HepG2 (cell line): ENCODE results near the gene INTS4. TPM values are rescaled to one million over a fixed set of nuclear protein-coding genes. Genes with fewer than 3 reads are reported as not detected.
A peak's percentile ranks its signal among the peaks of the same experiment; 100 is the strongest.

Experiments
- AHR ChIP-seq: IDR thresholded peaks from 2 replicates; pipeline ENCODE4 v1.6.1; 2018; ENCODE audit warnings: missing genetic modification reagents, missing compliant biosample characterization
- AKAP8 ChIP-seq: sonication (generic); formaldehyde crosslinking; IDR thresholded peaks from 2 replicates; pipeline ENCODE4 v1.5.1; 2020; ENCODE audit warnings: mild to moderate bottlenecking, missing genetic modification reagents
- ARNT ChIP-seq: fragments of 450-650 bp; IDR thresholded peaks from 2 replicates; pipeline ENCODE4 v1.6.1; 2017
- BHLHE40 ChIP-seq: IDR thresholded peaks from 2 replicates; pipeline ENCODE4 v1.6.1; 2011; ENCODE audit warnings: low read length, improper control_type of control experiment
- CEBPG ChIP-seq: IDR thresholded peaks from 2 replicates; pipeline ENCODE4 v1.6.1; 2016
- CREM ChIP-seq, 2 experiments: sonication (generic) in 1 of 2; formaldehyde crosslinking in 1 of 2; IDR thresholded peaks; 2 replicates each; pipeline versions ENCODE4 v1.4.0 to v1.6.1; 2016 to 2020; ENCODE audit warnings: antibody characterized with exemption in 1 of 2, mild to moderate bottlenecking in 1 of 2, missing genetic modification reagents in 1 of 2
- FOXM1 ChIP-seq: sonication (generic); formaldehyde crosslinking; IDR thresholded peaks from 2 replicates; pipeline ENCODE4 v1.5.0; 2020; ENCODE audit warnings: missing genetic modification reagents
- GATAD1 ChIP-seq: IDR thresholded peaks from 2 replicates; pipeline ENCODE4 v1.6.1; 2016; ENCODE audit warnings: missing genetic modification reagents, missing compliant biosample characterization
- HNRNPLL ChIP-seq: fragments of 200-400 bp; formaldehyde crosslinking; IDR thresholded peaks from 2 replicates; pipeline ENCODE4 v1.6.1; 2017; ENCODE audit warnings: mild to moderate bottlenecking, low read depth, low read length; ENCODE audit not compliant: poor library complexity, severe bottlenecking
- KLF13 ChIP-seq: sonication (generic); formaldehyde crosslinking; IDR thresholded peaks from 2 replicates; pipeline ENCODE4 v1.4.0; 2020; ENCODE audit warnings: mild to moderate bottlenecking, missing genetic modification reagents
- RBAK ChIP-seq: sonication (generic); formaldehyde crosslinking; IDR thresholded peaks from 2 replicates; pipeline ENCODE4 v1.5.1; 2020; ENCODE audit warnings: mild to moderate bottlenecking, missing genetic modification reagents
- RFX3 ChIP-seq: IDR thresholded peaks from 2 replicates; pipeline ENCODE4 v1.6.1; 2016; ENCODE audit warnings: missing biosample characterization, missing genetic modification reagents
- SETDB1 ChIP-seq: sonication (generic); formaldehyde crosslinking; IDR thresholded peaks from 2 replicates; pipeline ENCODE4 v1.5.1; 2020; ENCODE audit warnings: missing genetic modification reagents, mild to moderate bottlenecking, borderline replicate concordance
- SIX1 ChIP-seq: sonication (generic); formaldehyde crosslinking; IDR thresholded peaks from 2 replicates; pipeline ENCODE4 v1.4.0; 2020; ENCODE audit warnings: missing genetic modification reagents, borderline replicate concordance
- TCF12 ChIP-seq, 2 experiments: fragments of 450-650 bp in 1 of 2; sonication (generic) in 1 of 2; formaldehyde crosslinking in 1 of 2; IDR thresholded peaks; 2 replicates each; pipeline versions ENCODE4 v1.6.1 to v1.8.0; 2017 to 2022; ENCODE audit warnings: antibody characterized with exemption in 1 of 2, mild to moderate bottlenecking in 1 of 2, missing genetic modification reagents in 1 of 2, moderate library complexity in 1 of 2
- TCF7L2 ChIP-seq: IDR thresholded peaks from 2 replicates; pipeline ENCODE4 v1.6.1; 2011; ENCODE audit warnings: mild to moderate bottlenecking, low read depth, low read length, moderate library complexity
- ZBTB20 ChIP-seq: sonication (generic); formaldehyde crosslinking; IDR thresholded peaks from 2 replicates; pipeline ENCODE4 v1.8.1; 2023; ENCODE audit warnings: missing genetic modification reagents, low read depth, mild to moderate bottlenecking, borderline replicate concordance
- ZC3H4 ChIP-seq: sonication (generic); formaldehyde crosslinking; IDR thresholded peaks from 2 replicates; pipeline ENCODE4 v1.4.0; 2020; ENCODE audit warnings: missing genetic modification reagents, borderline replicate concordance
- ZFP90 ChIP-seq: sonication (generic); formaldehyde crosslinking; IDR thresholded peaks from 2 replicates; pipeline ENCODE4 v1.8.0; 2022; ENCODE audit warnings: missing genetic modification reagents, mild to moderate bottlenecking, inconsistent platforms, borderline replicate concordance
- ZNF121 ChIP-seq: sonication (generic); formaldehyde crosslinking; IDR thresholded peaks from 2 replicates; pipeline ENCODE4 v1.5.0; 2020; ENCODE audit warnings: mild to moderate bottlenecking, missing genetic modification reagents
- ZNF235 ChIP-seq: sonication (generic); formaldehyde crosslinking; IDR thresholded peaks from 2 replicates; pipeline ENCODE4 v1.8.1; 2023; ENCODE audit warnings: mild to moderate bottlenecking, missing genetic modification reagents, borderline replicate concordance
- ZNF251 ChIP-seq: sonication (generic); formaldehyde crosslinking; IDR thresholded peaks from 2 replicates; pipeline ENCODE4 v1.9.0; 2021; ENCODE audit warnings: mild to moderate bottlenecking, missing genetic modification reagents
- ZNF577 ChIP-seq: sonication (generic); formaldehyde crosslinking; IDR thresholded peaks from 2 replicates; pipeline ENCODE4 v1.4.0; 2020; ENCODE audit warnings: mild to moderate bottlenecking, low read depth, missing genetic modification reagents, borderline replicate concordance
- ZSCAN9 ChIP-seq: IDR thresholded peaks from 2 replicates; pipeline ENCODE4 v1.6.1; 2016; ENCODE audit warnings: borderline replicate concordance
- polyA plus RNA-seq, 8 experiments: library from polyadenylated mRNA; depleted of rRNA in 3 of 8; stranded (reverse) in 7 of 8; unstranded in 1 of 8; fragments of >200 nt; fragmentation: Illumina TruSeq in 4 of 8; extraction: Trizol in 4 of 8; gene quantifications; 2 replicates each; pipeline versions ENCODE4 v1.2.1 to v1.2.3, GENCODE V29; 2011 to 2016; ENCODE audit warnings: low read depth in 4 of 8, missing spikeins in 1 of 8, mixed read lengths in 1 of 8; ENCODE audit not compliant: insufficient read depth in 1 of 8
- total RNA-seq, 5 experiments: library from RNA; depleted of rRNA; stranded (reverse); fragments of >200 nt; fragmentation: Illumina TruSeq; extraction: Trizol; gene quantifications; 2 replicates each; pipeline ENCODE4 v1.2.3, GENCODE V29; 2016; ENCODE audit warnings: low read depth in 1 of 5
- TF ChIP-seq, protein P1 (sequence below): IDR thresholded peaks from 2 replicates; pipeline ENCODE4 v1.6.1; 2016; ENCODE audit warnings: missing genetic modification reagents, missing compliant biosample characterization
- TF ChIP-seq, protein P2 (sequence below): sonication (generic); formaldehyde crosslinking; IDR thresholded peaks from 2 replicates; pipeline ENCODE4 v1.5.1; 2020; ENCODE audit warnings: mild to moderate bottlenecking, missing genetic modification reagents, borderline replicate concordance
- TF ChIP-seq, protein P3 (sequence below): sonication (generic); formaldehyde crosslinking; IDR thresholded peaks from 2 replicates; pipeline ENCODE4 v1.4.0; 2020; ENCODE audit warnings: mild to moderate bottlenecking, missing genetic modification reagents
- TF ChIP-seq, protein P4 (sequence below): sonication (generic); formaldehyde crosslinking; IDR thresholded peaks from 2 replicates; pipeline ENCODE4 v1.5.0; 2020; ENCODE audit warnings: missing genetic modification reagents

The INTS4 gene
- total and polyA plus RNA-seq, 2 of the 13 experiments (the other 11 are each of a cell fraction or from before 2014, with no cell fraction given) = 37.3 to 44.8 TPM

DNA sequence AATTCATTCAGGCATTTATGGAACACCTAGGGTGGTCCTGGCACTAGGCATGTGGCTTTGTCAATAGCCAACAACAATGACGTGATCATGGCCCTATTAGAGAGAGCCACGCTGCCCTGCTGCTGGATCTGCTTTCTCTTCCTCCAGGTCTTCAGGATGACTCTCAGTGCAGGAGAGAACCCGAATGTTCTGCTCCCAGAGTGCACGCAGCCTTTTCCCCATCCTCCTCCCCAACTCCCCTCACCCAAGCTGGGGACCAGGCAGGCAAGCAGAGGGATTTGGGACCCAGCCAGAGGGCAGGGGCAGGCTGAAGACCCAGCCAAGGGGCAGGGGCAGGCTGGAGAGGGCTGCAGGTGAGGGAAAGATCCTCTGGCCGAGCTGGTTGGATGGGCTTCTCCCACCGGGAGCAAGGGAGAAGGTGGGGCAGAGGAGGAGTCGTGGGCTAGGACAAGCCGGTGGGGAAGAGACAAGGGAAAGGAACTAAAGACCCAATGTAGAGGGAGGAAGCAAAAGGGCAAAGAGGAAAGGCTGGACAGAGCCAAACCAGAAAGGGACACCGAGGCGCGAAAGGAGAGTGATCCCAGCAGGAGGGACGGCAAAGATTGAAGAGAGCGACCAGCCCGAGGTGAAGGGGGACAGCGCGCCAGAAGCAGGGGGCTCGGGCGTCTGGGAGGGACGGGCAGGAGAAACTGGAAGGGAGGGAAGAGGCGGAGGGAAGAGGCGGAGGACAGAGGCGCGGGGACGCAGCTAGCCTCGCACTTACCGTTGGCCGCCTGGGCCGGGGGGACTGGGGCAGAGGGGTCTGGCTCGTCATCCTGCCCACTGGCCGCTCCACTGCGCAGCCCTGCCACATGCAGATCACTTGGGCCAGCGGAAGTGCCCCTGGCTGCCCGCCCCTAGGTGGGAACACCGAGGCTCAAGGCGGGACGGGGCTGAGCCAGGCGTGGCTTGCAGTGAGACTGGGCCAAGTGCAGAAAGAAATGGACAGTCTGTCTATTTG lies 28.2 kb upstream of the INTS4 start, which contains the start of gene KCTD14 (continued):
- TF ChIP-seq AHR (CRISPR knock-in tag) (no peak; the same call in 1 of the 2 replicates), ZSCAN9 (CRISPR knock-in tag) (peak; percentile 58; the same call in 1 of the 2 replicates), ZNF577 (no peak), ZNF121 (CRISPR knock-in tag) (peak; percentile 30; the same call in 1 of the 2 replicates), GATAD1 (CRISPR knock-in tag) (peak; percentile 50; the same call in 1 of the 2 replicates), ZFP90 (no peak), ZNF235 (CRISPR knock-in tag) (0 out of 2 replicates have a peak, but pooled peaks have one; percentile 52), ZNF251 (no peak), KLF13 (CRISPR knock-in tag) (no peak), HNRNPLL (peak; percentile 63), ZC3H4 (CRISPR knock-in tag) (no peak), ZBTB20 (peak; percentile 80; the same call in 1 of the 2 replicates), RBAK (CRISPR knock-in tag) (no peak), BHLHE40 (no peak), AKAP8 (CRISPR knock-in tag) (peak; percentile 55; the same call in 1 of the 2 replicates), ARNT (no peak), SETDB1 (CRISPR knock-in tag) (no peak), FOXM1 (CRISPR knock-in tag) (no peak), CREM (IDR thresholded peaks at IDR 0.05) (no peak), CREM (CRISPR knock-in tag; IDR thresholded peaks at IDR 0.05) (no peak), TCF7L2 (no peak), CEBPG (CRISPR knock-in tag) (no peak), RFX3 (CRISPR knock-in tag) (no peak), TCF12 (IDR thresholded peaks at IDR 0.05) (no peak), TCF12 (CRISPR knock-in tag; IDR thresholded peaks at IDR 0.05) (no peak), SIX1 (CRISPR knock-in tag) (no peak)
- TF ChIP-seq, protein P1, sequence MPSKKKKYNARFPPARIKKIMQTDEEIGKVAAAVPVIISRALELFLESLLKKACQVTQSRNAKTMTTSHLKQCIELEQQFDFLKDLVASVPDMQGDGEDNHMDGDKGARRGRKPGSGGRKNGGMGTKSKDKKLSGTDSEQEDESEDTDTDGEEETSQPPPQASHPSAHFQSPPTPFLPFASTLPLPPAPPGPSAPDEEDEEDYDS (CRISPR knock-in tag) = peak; percentile 42; the same call in 1 of the 2 replicates
- TF ChIP-seq, protein P2, sequence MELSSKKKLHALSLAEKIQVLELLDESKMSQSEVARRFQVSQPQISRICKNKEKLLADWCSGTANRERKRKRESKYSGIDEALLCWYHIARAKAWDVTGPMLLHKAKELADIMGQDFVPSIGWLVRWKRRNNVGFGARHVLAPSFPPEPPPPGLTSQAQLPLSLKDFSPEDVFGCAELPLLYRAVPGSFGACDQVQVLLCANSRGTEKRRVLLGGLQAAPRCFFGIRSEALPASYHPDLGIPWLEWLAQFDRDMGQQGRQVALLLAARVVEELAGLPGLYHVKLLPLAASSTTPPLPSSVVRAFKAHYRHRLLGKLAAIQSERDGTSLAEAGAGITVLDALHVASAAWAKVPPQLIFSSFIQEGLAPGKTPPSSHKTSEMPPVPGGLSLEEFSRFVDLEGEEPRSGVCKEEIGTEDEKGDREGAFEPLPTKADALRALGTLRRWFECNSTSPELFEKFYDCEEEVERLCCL = 0 out of 2 replicates have a peak, but pooled peaks have one; percentile 43
- TF ChIP-seq, protein P3, sequence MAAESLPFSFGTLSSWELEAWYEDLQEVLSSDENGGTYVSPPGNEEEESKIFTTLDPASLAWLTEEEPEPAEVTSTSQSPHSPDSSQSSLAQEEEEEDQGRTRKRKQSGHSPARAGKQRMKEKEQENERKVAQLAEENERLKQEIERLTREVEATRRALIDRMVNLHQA (CRISPR knock-in tag) = no peak
- TF ChIP-seq, protein P4, sequence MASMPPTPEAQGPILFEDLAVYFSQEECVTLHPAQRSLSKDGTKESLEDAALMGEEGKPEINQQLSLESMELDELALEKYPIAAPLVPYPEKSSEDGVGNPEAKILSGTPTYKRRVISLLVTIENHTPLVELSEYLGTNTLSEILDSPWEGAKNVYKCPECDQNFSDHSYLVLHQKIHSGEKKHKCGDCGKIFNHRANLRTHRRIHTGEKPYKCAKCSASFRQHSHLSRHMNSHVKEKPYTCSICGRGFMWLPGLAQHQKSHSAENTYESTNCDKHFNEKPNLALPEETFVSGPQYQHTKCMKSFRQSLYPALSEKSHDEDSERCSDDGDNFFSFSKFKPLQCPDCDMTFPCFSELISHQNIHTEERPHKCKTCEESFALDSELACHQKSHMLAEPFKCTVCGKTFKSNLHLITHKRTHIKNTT = no peak
